Measurements from ENCODE around the gene MGAT5B. TPM values are rescaled to one million over a fixed set of nuclear protein-coding genes. Genes with fewer than 3 reads are reported as not detected.
"Not testable (repeated sequence)": the region's sequence is repeated elsewhere in the genome, so short reads cannot be mapped to it uniquely, and the experiment has no call there.

Gene MGAT5B
- total and polyA plus RNA-seq, 10 donors: 0.02 to 2.0 (median 0.75) TPM

- H3K27me3 ChIP-seq (replicated peaks in 1 of 7): peaks cover 0 to 73% (median 24%) of the 10 kb centered on the region in 7 donors
- no peak for TF ChIP-seq CTCF (IDR thresholded peaks at IDR 0.05 in 8 of 11, conservative IDR thresholded peaks at IDR 0.05 in 3 of 11)
- peaks cover 0 to 18% (median 4%) of the 10 kb centered on the region in 6 donors for H3K4me1 ChIP-seq
- no peak overlapping the region for H3K4me3 ChIP-seq
- H3K9me3 ChIP-seq: no peaks in the 10 kb centered on the region
- no peak overlapping the region for H3K27ac ChIP-seq
- no peaks in the 10 kb centered on the region for H3K36me3 ChIP-seq
- no peak for DNase-seq
- intact Hi-C loops (cut with DNase I; ENCODE audit: low total_unique reads): no loop called here
- WGBS, 5 donors: 48 to 59% (median 52%) methylated on average over 8 of the region's 8 CpGs
These were observed 23.4 kb upstream of the MGAT5B start for GRCh38 chr17:76844846-76845245.

- TF ChIP-seq CTCF (IDR thresholded peaks at IDR 0.05 in 8 of 11, conservative IDR thresholded peaks at IDR 0.05 in 3 of 11) (no peak), POLR2A (IDR thresholded peaks at IDR 0.05) (no peak), POLR2AphosphoS5 (IDR thresholded peaks at IDR 0.05) (no peak)
- DNase-seq: no peak
- H3K36me3 ChIP-seq: no peaks in the 10 kb centered on the region
- 54 to 71% (median 69%) methylated on average over 6 of the region's 6 CpGs for WGBS, 5 donors
- intact Hi-C loops (cut with DNase I; ENCODE audit: low total_unique reads): no loop called here
- no peak overlapping the region for H3K4me3 ChIP-seq
- H3K27me3 ChIP-seq (replicated peaks in 1 of 7): peaks cover 0 to 72% (median 24%) of the 10 kb centered on the region in 7 donors
- H3K9me3 ChIP-seq: no peaks in the 10 kb centered on the region
- H3K27ac ChIP-seq: no peak overlapping the region
- H3K4me1 ChIP-seq: peaks cover 0 to 11% (median 0%) of the 10 kb centered on the region in 6 donors
These were observed 22.6 kb upstream of the MGAT5B start for GRCh38 chr17:76845541-76846017.

GRCh38 chr17:76847031-76847430 is 21.2 kb upstream of the MGAT5B start:
- H3K27ac ChIP-seq: no peak overlapping the region
- intact Hi-C loops (cut with DNase I; ENCODE audit: low total_unique reads): no loop called here
- H3K4me3 ChIP-seq: no peak overlapping the region
- H3K4me1 ChIP-seq: peaks cover 0 to 2% (median 0%) of the 10 kb centered on the region in 6 donors
- H3K9me3 ChIP-seq: no peaks in the 10 kb centered on the region
- no peak for DNase-seq
- 58 to 79% (median 63%) methylated on average over 2 of the region's 2 CpGs for WGBS, 5 donors
- TF ChIP-seq POLR2A (IDR thresholded peaks at IDR 0.05): no peak
- no peak for TF ChIP-seq POLR2AphosphoS5 (IDR thresholded peaks at IDR 0.05)
- no peak for TF ChIP-seq CTCF (IDR thresholded peaks at IDR 0.05 in 8 of 11, conservative IDR thresholded peaks at IDR 0.05 in 3 of 11)
- peaks cover 0 to 64% (median 18%) of the 10 kb centered on the region in 7 donors for H3K27me3 ChIP-seq (replicated peaks in 1 of 7)
- no peaks in the 10 kb centered on the region for H3K36me3 ChIP-seq

GRCh38 chr17:76848670-76849069 is 19.5 kb upstream of the MGAT5B start:
- no peak for TF ChIP-seq POLR2AphosphoS5 (IDR thresholded peaks at IDR 0.05)
- TF ChIP-seq CTCF (IDR thresholded peaks at IDR 0.05 in 8 of 11, conservative IDR thresholded peaks at IDR 0.05 in 3 of 11): no peak
- no peak for TF ChIP-seq POLR2A (IDR thresholded peaks at IDR 0.05)
- Histone ChIP-seq H3K27me3 (replicated peaks in 1 of 7) (peaks cover 0 to 52% (median 7%) of the 10 kb centered on the region in 7 donors), H3K36me3 (no peaks in the 10 kb centered on the region), H3K4me3 (no peak overlapping the region), H3K9me3 (no peaks in the 10 kb centered on the region), H3K27ac (no peak overlapping the region), H3K4me1 (no peaks in the 10 kb centered on the region)
- intact Hi-C loops (cut with DNase I; ENCODE audit: low total_unique reads): no loop called here
- no peak for DNase-seq
- 79 to 92% (median 87%) methylated on average over 8 of the region's 8 CpGs for WGBS, 5 donors

- DNase-seq; intact Hi-C loops (cut with DNase I; ENCODE audit: low total_unique reads); H3K9me3 ChIP-seq; H3K36me3 ChIP-seq; H3K4me3 ChIP-seq; H3K27ac ChIP-seq; H3K4me1 ChIP-seq: not testable (repeated sequence)
- WGBS, 5 donors: 81 to 95% (median 92%) methylated on average over 11 of the region's 11 CpGs
- H3K27me3 ChIP-seq (replicated peaks in 1 of 7): peaks cover 0 to 52% (median 3%) of the 10 kb centered on the region in 7 donors
These were observed 19.0 kb upstream of the MGAT5B start for GRCh38 chr17:76849160-76849559.
